Gastroesophageal sphincter (tissue), 3 donors: ENCODE data around the gene BLTP1.

Source experiments
- EP300 ChIP-seq: sonication (generic); formaldehyde crosslinking; IDR thresholded peaks from one replicate; pipeline ENCODE4 v1.6.1; 2017; ENCODE audit warnings: antibody characterized with exemption, mild to moderate bottlenecking
- POLR2A ChIP-seq, 2 donors: fragments of 450-650 bp; IDR thresholded peaks; one replicate each; pipeline ENCODE4 v1.6.1; 2017; ENCODE audit warnings: antibody characterized with exemption in 2 of 2, mild to moderate bottlenecking in 2 of 2, moderate library complexity in 1 of 2
- POLR2AphosphoS5 ChIP-seq: sonication (generic); formaldehyde crosslinking; IDR thresholded peaks from one replicate; pipeline ENCODE4 v1.6.1; 2017; ENCODE audit warnings: antibody characterized with exemption
- TF ChIP-seq, protein P1 (sequence below), 4 experiments: fragments of 200-600 bp in 2 of 4; fragments of 450-650 bp in 2 of 4; sonication (generic) in 1 of 4; IDR thresholded peaks; one replicate each; pipeline ENCODE4 v1.5.1; 2017 to 2019; ENCODE audit warnings: antibody characterized with exemption in 4 of 4, mild to moderate bottlenecking in 2 of 4, moderate library complexity in 2 of 4

DNA sequence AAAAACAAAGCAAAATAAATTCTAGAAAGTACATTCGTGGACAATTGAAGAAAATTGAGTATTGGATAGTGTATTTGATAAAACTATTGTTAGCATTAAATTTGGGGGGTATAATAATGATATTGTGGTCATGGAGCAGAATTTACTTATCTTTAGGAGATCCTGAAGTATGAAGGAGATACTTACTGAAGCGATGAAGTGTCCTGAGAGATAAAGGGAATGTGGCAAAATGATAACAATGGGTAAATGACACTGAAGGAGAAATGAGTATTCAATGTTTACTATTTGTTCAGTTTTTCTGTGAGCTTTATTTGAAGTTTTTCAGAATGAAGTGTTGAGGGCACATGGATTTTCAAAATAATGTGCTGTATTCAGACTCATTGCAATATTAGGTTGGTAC is 30.0 kb upstream of the BLTP1 start:
- TF ChIP-seq POLR2A (IDR thresholded peaks at IDR 0.05) (no peak), EP300 (no peak), POLR2AphosphoS5 (no peak)
- TF ChIP-seq, protein P1, sequence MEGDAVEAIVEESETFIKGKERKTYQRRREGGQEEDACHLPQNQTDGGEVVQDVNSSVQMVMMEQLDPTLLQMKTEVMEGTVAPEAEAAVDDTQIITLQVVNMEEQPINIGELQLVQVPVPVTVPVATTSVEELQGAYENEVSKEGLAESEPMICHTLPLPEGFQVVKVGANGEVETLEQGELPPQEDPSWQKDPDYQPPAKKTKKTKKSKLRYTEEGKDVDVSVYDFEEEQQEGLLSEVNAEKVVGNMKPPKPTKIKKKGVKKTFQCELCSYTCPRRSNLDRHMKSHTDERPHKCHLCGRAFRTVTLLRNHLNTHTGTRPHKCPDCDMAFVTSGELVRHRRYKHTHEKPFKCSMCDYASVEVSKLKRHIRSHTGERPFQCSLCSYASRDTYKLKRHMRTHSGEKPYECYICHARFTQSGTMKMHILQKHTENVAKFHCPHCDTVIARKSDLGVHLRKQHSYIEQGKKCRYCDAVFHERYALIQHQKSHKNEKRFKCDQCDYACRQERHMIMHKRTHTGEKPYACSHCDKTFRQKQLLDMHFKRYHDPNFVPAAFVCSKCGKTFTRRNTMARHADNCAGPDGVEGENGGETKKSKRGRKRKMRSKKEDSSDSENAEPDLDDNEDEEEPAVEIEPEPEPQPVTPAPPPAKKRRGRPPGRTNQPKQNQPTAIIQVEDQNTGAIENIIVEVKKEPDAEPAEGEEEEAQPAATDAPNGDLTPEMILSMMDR (IDR thresholded peaks at IDR 0.05): no peak
